Lung (tissue), 12 donors: ENCODE results near the gene MZT2B. TPM values are rescaled to one million over a fixed set of nuclear protein-coding genes. Genes with fewer than 3 reads are reported as not detected.
"Not testable (repeated sequence)": the region's sequence is repeated elsewhere in the genome, so short reads cannot be mapped to it uniquely, and the experiment has no call there.

Experiments
- ATAC-seq: fragments of 200-7000 bp; cut with Tn5 transposase; one replicate; pipeline ENCODE4 v1.9.1; 2020; ENCODE audit warnings: moderate number of reproducible peaks; ENCODE audit not compliant: insufficient read depth, low FRiP score
- DNase-seq, 3 donors: peaks; one replicate each; pipeline ENCODE4 v3.0.0-alpha.2; 2013 to 2017
- H3K27ac ChIP-seq, 2 donors: one replicate each; pipeline ENCODE4 v1.5.1; 2013; ENCODE audit warnings: mild to moderate bottlenecking in 2 of 2, moderate library complexity in 2 of 2, control low read depth in 1 of 2, inconsistent platforms in 1 of 2, low read depth in 1 of 2, low read length in 1 of 2
- H3K27me3 ChIP-seq, 3 donors: one replicate each; pipeline ENCODE4 v1.5.1; 2013; ENCODE audit warnings: low read length in 2 of 3; ENCODE audit not compliant: control insufficient read depth in 3 of 3, insufficient read depth in 3 of 3
- H3K36me3 ChIP-seq, 4 donors: one replicate each; pipeline ENCODE4 v1.5.1; 2013; ENCODE audit warnings: low read length in 4 of 4, mild to moderate bottlenecking in 1 of 4, moderate library complexity in 1 of 4; ENCODE audit not compliant: control insufficient read depth in 4 of 4, insufficient read depth in 4 of 4
- H3K4me1 ChIP-seq, 5 donors: one replicate each; pipeline ENCODE4 v1.5.1; 2013; ENCODE audit warnings: low read length in 5 of 5, mild to moderate bottlenecking in 2 of 5, moderate library complexity in 1 of 5; ENCODE audit not compliant: control insufficient read depth in 5 of 5, insufficient read depth in 5 of 5
- H3K4me3 ChIP-seq: one replicate; pipeline ENCODE4 v1.5.1; 2013; ENCODE audit warnings: mild to moderate bottlenecking, control low read depth, moderate library complexity
- H3K9ac ChIP-seq, 2 donors: one replicate each; pipeline ENCODE4 v1.5.1; 2013; ENCODE audit warnings: low read length in 2 of 2, control low read depth in 1 of 2; ENCODE audit not compliant: insufficient read depth in 1 of 2
- H3K9me3 ChIP-seq, 4 donors: one replicate each; pipeline ENCODE4 v1.5.1; 2013; ENCODE audit warnings: low read length in 3 of 4, mild to moderate bottlenecking in 1 of 4, moderate library complexity in 1 of 4; ENCODE audit not compliant: control insufficient read depth in 4 of 4, insufficient read depth in 3 of 4
- CTCF ChIP-seq: IDR thresholded peaks from 2 replicates; pipeline ENCODE4 v1.5.1; 2012; ENCODE audit warnings: mild to moderate bottlenecking; ENCODE audit errors: control extremely low read depth, extremely low read depth
- WGBS, 2 donors: extraction: QIAGEN DNeasy Blood & Tissue Kit; methylation state at CpG; one replicate each; pipeline ENCODE4 v1.1.7; 2013; 5-methylcytosine and 5-hydroxymethylcytosine counted together
- polyA plus RNA-seq, 2 donors: library from polyadenylated mRNA; stranded (reverse); fragments of 200-250 nt; gene quantifications; one replicate each; pipeline ENCODE4 v1.2.1, GENCODE V29; 2013
- total RNA-seq, 2 donors: library from RNA; depleted of rRNA in 1 of 2; stranded (reverse); fragments of >200 nt in 1 of 2; gene quantifications; one replicate each; pipeline ENCODE4 v1.2.1, GENCODE V29; 2014 to 2021
- donor health status: control.
- donor health status: control.
- donor health status: Bipolar disorder and iron deficiency.
- donor health status: healthy.
- donor health status: DM: yes; HTN: yes; CAD: no.

MZT2B gene
- total and polyA plus RNA-seq, 4 donors, result 59.1 to 243 (median 189) TPM

GRCh38 chr2:130185436-130185835 is 3.4 kb downstream of the MZT2B start:
- no peak overlapping the region for H3K9ac ChIP-seq
- DNase-seq (no peak), ATAC-seq (no peak)
- no peaks in the 10 kb centered on the region for H3K9me3 ChIP-seq
- H3K36me3 ChIP-seq, result peaks cover 0 to 5% (median under 1%) of the 10 kb centered on the region in 4 donors
- TF ChIP-seq CTCF, result no peak
- no peak overlapping the region for H3K27ac ChIP-seq
- 92 to 93% methylated on average over 9 to 10 of the region's 10 CpGs for WGBS, 2 donors
- no peaks in the 10 kb centered on the region for H3K27me3 ChIP-seq
- peaks cover 0 to 15% (median 3%) of the 10 kb centered on the region in 5 donors for H3K4me1 ChIP-seq
- H3K4me3 ChIP-seq, result no peak overlapping the region

GRCh38 chr2:130185896-130186295 is 3.8 kb downstream of the MZT2B start:
- DNase-seq (no peak), ATAC-seq (no peak)
- no peak overlapping the region for H3K27ac ChIP-seq
- peaks cover 0 to 13% (median 3%) of the 10 kb centered on the region in 5 donors for H3K4me1 ChIP-seq
- no peak overlapping the region for H3K9ac ChIP-seq
- H3K4me3 ChIP-seq, result no peak overlapping the region
- H3K27me3 ChIP-seq, result no peaks in the 10 kb centered on the region
- peaks cover 0 to 5% (median under 1%) of the 10 kb centered on the region in 4 donors for H3K36me3 ChIP-seq
- no peaks in the 10 kb centered on the region for H3K9me3 ChIP-seq
- no peak for TF ChIP-seq CTCF
- WGBS, 2 donors, result 87 to 98% methylated on average over 4 of the region's 4 CpGs

- Histone ChIP-seq H3K36me3 (peaks cover 0 to 2% (median under 1%) of the 10 kb centered on the region in 4 donors), H3K27me3 (no peaks in the 10 kb centered on the region), H3K9ac (no peak overlapping the region), H3K4me1 (peaks cover 0 to 13% (median 3%) of the 10 kb centered on the region in 5 donors), H3K4me3 (no peak overlapping the region), H3K9me3 (peaks cover 0 to 2% (median 0%) of the 10 kb centered on the region in 4 donors), H3K27ac (no peak overlapping the region)
- ATAC-seq (no peak), DNase-seq (no peak)
- WGBS, 2 donors, result 93 to 96% methylated on average over 5 of the region's 5 CpGs
- TF ChIP-seq CTCF, result no peak
These were observed 4.3 kb downstream of the MZT2B start for GRCh38 chr2:130186391-130186790.

- no peak overlapping the region for H3K4me3 ChIP-seq
- H3K36me3 ChIP-seq, result peaks cover 0 to 4% (median under 1%) of the 10 kb centered on the region in 4 donors
- no peak for TF ChIP-seq CTCF
- peaks cover 0 to 13% (median 3%) of the 10 kb centered on the region in 5 donors for H3K4me1 ChIP-seq
- H3K27me3 ChIP-seq, result no peaks in the 10 kb centered on the region
- H3K9me3 ChIP-seq, result peaks cover 0 to 2% (median 0%) of the 10 kb centered on the region in 4 donors
- WGBS, 2 donors, result 84 to 94% methylated on average over 6 to 8 of the region's 8 CpGs
- DNase-seq (no peak), ATAC-seq (no peak)
- H3K27ac ChIP-seq, result no peak overlapping the region
- no peak overlapping the region for H3K9ac ChIP-seq
These were observed 5.2 kb downstream of the MZT2B start for GRCh38 chr2:130187268-130187667.

- 92 to 93% methylated on average over 17 of the region's 17 CpGs for WGBS, 2 donors
- not testable (repeated sequence) for DNase-seq, H3K4me1 ChIP-seq
These were observed 6.1 kb downstream of the MZT2B start for GRCh38 chr2:130187859-130188792.

More at GRCh38 chr2:130187859-130188792, 6.1 kb downstream of the MZT2B start:
- ATAC-seq, H3K9ac ChIP-seq, H3K36me3 ChIP-seq, H3K27ac ChIP-seq, H3K27me3 ChIP-seq, H3K9me3 ChIP-seq, H3K4me3 ChIP-seq: not testable (repeated sequence)
